ENCODE measurements around the gene MACROD2.
"Not testable (repeated sequence)": the region's sequence is repeated elsewhere in the genome, so short reads cannot be mapped to it uniquely, and the experiment has no call there.

MACROD2 gene

GRCh38 chr20:14434384-14435136 lies 439.2 kb downstream of the MACROD2 start:
- H3K4me3 Mint-ChIP-seq = no peak overlapping the region
- H3K27ac Mint-ChIP-seq = no peak overlapping the region
- H3K9me3 Mint-ChIP-seq (ENCODE audit: low read depth) = peaks cover 17% of the 10 kb centered on the region
- H3K36me3 Mint-ChIP-seq = no peaks in the 10 kb centered on the region
- no peaks in the 10 kb centered on the region for H3K27me3 Mint-ChIP-seq
- no peaks in the 10 kb centered on the region for H3K4me1 Mint-ChIP-seq (ENCODE audit: low read depth)

DNA sequence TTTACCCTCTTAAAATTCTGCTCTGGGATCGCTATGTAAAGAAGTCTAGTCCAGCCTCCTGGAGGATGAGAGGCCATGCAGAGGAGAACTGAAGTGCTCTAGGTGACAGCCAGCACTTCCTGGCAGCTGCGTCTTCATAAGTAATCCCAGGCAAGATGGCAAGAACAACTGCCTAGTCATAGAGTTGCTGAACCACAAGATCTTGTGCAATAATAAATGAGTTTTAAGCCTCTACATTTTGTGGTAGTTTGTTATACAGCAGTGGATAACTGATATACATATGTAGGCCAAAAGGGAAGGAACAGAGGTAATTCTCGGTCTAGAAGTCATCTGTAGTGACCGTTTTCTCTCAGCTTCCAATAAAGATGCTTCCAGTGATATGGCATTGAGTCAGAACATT lies 445.9 kb downstream of the MACROD2 start:
- Mint-ChIP-seq H3K4me1 (ENCODE audit: low read depth) (no peaks in the 10 kb centered on the region), H3K27me3 (no peaks in the 10 kb centered on the region), H3K27ac (no peak overlapping the region), H3K9me3 (ENCODE audit: low read depth) (peaks cover 18% of the 10 kb centered on the region), H3K36me3 (no peaks in the 10 kb centered on the region), H3K4me3 (no peak overlapping the region)

- Mint-ChIP-seq H3K9me3 (ENCODE audit: low read depth) (peaks cover 7% of the 10 kb centered on the region), H3K4me1 (ENCODE audit: low read depth) (no peaks in the 10 kb centered on the region), H3K27me3 (no peaks in the 10 kb centered on the region), H3K36me3 (no peaks in the 10 kb centered on the region), H3K4me3 (no peak overlapping the region), H3K27ac (no peak overlapping the region)
Observed at GRCh38 chr20:14444106-14444505, 448.8 kb downstream of the MACROD2 start.

- Mint-ChIP-seq H3K9me3 (ENCODE audit: low read depth) (peaks cover 7% of the 10 kb centered on the region), H3K27ac (no peak overlapping the region), H3K4me1 (ENCODE audit: low read depth) (no peaks in the 10 kb centered on the region), H3K36me3 (no peaks in the 10 kb centered on the region), H3K27me3 (no peaks in the 10 kb centered on the region), H3K4me3 (no peak overlapping the region)
Observed at GRCh38 chr20:14445310-14445709, 450.0 kb downstream of the MACROD2 start.

- no peak overlapping the region for H3K27ac Mint-ChIP-seq
Observed at GRCh38 chr20:14445902-14446301, 450.6 kb downstream of the MACROD2 start.

GRCh38 chr20:14446446-14446845 lies 451.1 kb downstream of the MACROD2 start:
- no peaks in the 10 kb centered on the region for H3K36me3 Mint-ChIP-seq
- no peak overlapping the region for H3K27ac Mint-ChIP-seq
- no peak overlapping the region for H3K4me3 Mint-ChIP-seq
- no peaks in the 10 kb centered on the region for H3K27me3 Mint-ChIP-seq
- peaks cover 7% of the 10 kb centered on the region for H3K9me3 Mint-ChIP-seq (ENCODE audit: low read depth)
- no peaks in the 10 kb centered on the region for H3K4me1 Mint-ChIP-seq (ENCODE audit: low read depth)

More at GRCh38 chr20:14445902-14446301, 450.6 kb downstream of the MACROD2 start:
- H3K4me1 Mint-ChIP-seq (ENCODE audit: low read depth) = no peaks in the 10 kb centered on the region
- H3K27me3 Mint-ChIP-seq = no peaks in the 10 kb centered on the region
- H3K4me3 Mint-ChIP-seq = no peak overlapping the region
- no peaks in the 10 kb centered on the region for H3K36me3 Mint-ChIP-seq
- H3K9me3 Mint-ChIP-seq (ENCODE audit: low read depth) = peaks cover 7% of the 10 kb centered on the region

GRCh38 chr20:14449323-14449722 lies 454.0 kb downstream of the MACROD2 start:
- Mint-ChIP-seq H3K36me3 (no peaks in the 10 kb centered on the region), H3K9me3 (ENCODE audit: low read depth) (peaks cover 3% of the 10 kb centered on the region), H3K27ac (no peak overlapping the region), H3K4me1 (ENCODE audit: low read depth) (no peaks in the 10 kb centered on the region), H3K4me3 (no peak overlapping the region), H3K27me3 (no peaks in the 10 kb centered on the region)

- Mint-ChIP-seq H3K36me3 (no peaks in the 10 kb centered on the region), H3K4me3 (no peak overlapping the region), H3K9me3 (ENCODE audit: low read depth) (no peaks in the 10 kb centered on the region), H3K4me1 (ENCODE audit: low read depth) (no peaks in the 10 kb centered on the region), H3K27me3 (no peaks in the 10 kb centered on the region), H3K27ac (no peak overlapping the region)
Observed at GRCh38 chr20:14450256-14450655, 454.9 kb downstream of the MACROD2 start.

DNA sequence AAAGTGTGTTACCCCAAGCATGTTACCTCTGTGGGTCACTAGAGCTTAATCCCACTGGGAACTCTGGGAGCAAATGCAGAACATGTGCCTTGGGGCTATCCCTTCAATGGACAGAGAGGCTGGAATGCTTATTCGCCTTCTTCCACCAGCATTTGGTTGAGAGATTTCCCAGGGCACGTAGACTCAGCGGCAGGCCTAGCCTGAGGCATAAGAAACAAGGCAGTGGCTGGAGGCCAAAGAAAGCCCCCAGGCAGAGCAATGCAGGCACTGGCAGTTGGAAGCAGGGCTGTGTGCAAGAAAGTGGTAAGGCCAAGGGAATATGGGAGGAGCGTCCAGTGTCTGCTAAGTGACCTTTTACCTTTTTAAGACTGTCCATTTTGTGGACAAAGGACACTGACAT lies 456.1 kb downstream of the MACROD2 start:
- no peaks in the 10 kb centered on the region for H3K27me3 Mint-ChIP-seq
- H3K9me3 Mint-ChIP-seq (ENCODE audit: low read depth) = no peaks in the 10 kb centered on the region
- no peak overlapping the region for H3K4me3 Mint-ChIP-seq
- H3K4me1 Mint-ChIP-seq (ENCODE audit: low read depth) = no peaks in the 10 kb centered on the region
- no peaks in the 10 kb centered on the region for H3K36me3 Mint-ChIP-seq
- no peak overlapping the region for H3K27ac Mint-ChIP-seq

DNA sequence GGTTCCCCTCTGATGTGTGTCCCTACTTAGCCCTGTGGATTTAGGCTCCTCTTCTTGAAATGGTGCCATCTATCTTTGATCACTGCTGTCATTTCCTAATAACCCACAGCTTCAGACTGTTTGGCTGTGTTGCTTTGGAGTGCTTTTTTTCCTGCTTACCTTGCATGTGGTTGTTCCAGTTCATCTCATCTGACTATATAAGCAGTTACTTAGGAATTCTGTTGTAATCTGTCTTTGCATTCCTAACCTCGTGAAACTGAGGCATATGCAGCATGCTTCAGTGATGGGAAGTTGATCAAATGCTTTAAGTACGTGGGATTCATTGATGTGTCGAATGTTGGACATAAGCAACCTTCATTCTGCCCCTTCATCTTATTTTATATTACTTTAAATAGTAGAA lies 457.9 kb downstream of the MACROD2 start:
- H3K27me3 Mint-ChIP-seq = no peaks in the 10 kb centered on the region
- no peaks in the 10 kb centered on the region for H3K9me3 Mint-ChIP-seq (ENCODE audit: low read depth)
- H3K27ac Mint-ChIP-seq = no peak overlapping the region
- no peaks in the 10 kb centered on the region for H3K4me1 Mint-ChIP-seq (ENCODE audit: low read depth)
- H3K36me3 Mint-ChIP-seq = no peaks in the 10 kb centered on the region
- no peak overlapping the region for H3K4me3 Mint-ChIP-seq

DNA sequence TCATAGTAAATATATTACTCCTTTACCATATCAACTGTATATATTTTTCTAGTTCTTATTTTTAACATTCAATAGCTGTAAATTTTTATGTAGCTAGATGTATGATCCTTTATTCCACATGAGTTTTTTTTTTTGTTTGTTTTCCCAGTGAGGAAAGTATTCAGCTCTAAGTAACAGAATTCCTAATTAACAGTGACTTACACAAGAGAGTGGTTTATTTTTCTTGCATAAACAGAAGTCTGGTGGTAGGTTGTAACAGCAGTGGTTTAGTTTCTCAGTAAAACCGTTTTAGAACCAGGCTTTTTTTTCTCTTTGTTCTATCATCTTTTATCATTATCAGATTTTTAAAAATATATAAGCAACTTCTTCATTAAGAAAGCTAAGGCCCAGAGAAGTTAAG lies 459.0 kb downstream of the MACROD2 start:
- Mint-ChIP-seq H3K4me1 (ENCODE audit: low read depth) (no peaks in the 10 kb centered on the region), H3K27me3 (no peaks in the 10 kb centered on the region), H3K27ac (no peak overlapping the region)

GRCh38 chr20:14467104-14467827 lies 471.9 kb downstream of the MACROD2 start:
- peaks cover 10% of the 10 kb centered on the region for H3K9me3 Mint-ChIP-seq (ENCODE audit: low read depth)
- H3K27me3 Mint-ChIP-seq; H3K36me3 Mint-ChIP-seq; H3K27ac Mint-ChIP-seq; H3K4me1 Mint-ChIP-seq (ENCODE audit: low read depth); H3K4me3 Mint-ChIP-seq: not testable (repeated sequence)

More for the DNA sequence above, 459.0 kb downstream of the MACROD2 start:
- Mint-ChIP-seq H3K4me3 (no peak overlapping the region), H3K9me3 (ENCODE audit: low read depth) (no peaks in the 10 kb centered on the region), H3K36me3 (no peaks in the 10 kb centered on the region)

DNA sequence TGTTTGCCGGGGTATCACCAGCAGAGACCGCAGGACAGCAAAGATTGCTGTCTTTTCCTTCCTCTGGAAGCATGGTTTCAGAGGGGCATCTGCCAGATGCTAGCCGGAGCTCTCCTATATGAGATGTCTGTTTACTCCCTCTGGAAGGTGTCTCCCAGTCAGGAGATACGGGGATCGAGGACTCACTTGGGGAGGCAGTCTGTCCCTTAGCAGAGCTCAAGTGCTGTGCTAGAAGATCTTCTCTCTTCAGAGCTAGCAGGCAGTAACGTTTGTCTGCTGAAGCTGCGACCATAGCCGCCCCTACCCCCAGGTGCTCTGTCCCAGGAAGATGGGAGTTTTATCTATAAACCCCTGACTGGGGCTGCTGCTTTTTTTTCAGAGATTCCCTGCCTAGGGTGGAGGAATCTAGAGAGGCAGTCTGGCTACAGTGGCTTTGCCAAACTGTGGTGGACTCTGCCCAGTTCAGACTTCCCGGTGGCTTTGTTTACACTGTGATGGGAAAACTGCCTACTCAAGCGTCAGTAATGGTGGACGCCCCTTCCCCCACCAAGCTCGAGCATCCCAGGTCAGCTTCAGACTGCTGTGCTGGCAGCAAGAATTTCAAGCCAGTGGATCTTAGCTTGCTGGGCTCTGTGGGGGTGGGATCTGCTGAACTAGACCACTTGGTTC lies 475.0 kb downstream of the MACROD2 start:
- no peaks in the 10 kb centered on the region for H3K27me3 Mint-ChIP-seq
- peaks cover 10% of the 10 kb centered on the region for H3K9me3 Mint-ChIP-seq (ENCODE audit: low read depth)
- no peak overlapping the region for H3K27ac Mint-ChIP-seq
- no peak overlapping the region for H3K4me3 Mint-ChIP-seq
- no peaks in the 10 kb centered on the region for H3K4me1 Mint-ChIP-seq (ENCODE audit: low read depth)
- H3K36me3 Mint-ChIP-seq = no peaks in the 10 kb centered on the region

DNA sequence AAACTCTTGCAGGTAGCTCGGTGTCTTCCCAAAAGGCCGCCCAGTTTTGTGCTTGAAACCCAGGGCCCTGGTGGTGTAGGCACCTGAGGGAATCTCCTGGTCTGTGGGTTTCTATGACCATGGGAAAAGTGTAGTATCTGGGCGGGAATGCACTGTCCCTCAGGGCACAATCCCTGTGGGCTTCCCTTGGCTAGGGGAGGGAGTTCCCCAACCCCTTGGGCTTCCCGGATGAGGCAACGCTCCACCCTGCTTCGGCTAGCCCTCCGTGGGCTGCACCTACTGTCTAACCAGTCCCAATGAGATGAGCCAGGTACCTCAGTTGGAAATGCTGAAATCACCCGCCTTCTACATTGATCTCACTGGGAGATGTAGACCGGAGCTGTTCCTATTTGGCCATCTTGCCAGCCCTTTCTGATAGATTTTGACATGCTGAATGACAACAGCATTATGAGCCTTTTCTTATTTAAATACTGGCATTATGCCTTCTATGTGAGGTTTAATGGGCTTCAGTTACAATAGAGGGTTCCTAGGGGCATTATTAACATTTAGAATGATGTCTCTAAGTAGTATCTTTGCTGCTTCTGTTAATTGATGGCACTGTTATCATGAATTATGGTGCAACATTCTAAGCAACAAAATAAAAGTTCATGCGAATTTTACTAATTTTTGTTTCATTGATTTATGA lies 475.8 kb downstream of the MACROD2 start:
- Mint-ChIP-seq H3K27me3 (no peaks in the 10 kb centered on the region), H3K36me3 (no peaks in the 10 kb centered on the region), H3K9me3 (ENCODE audit: low read depth) (peaks cover 10% of the 10 kb centered on the region), H3K4me1 (ENCODE audit: low read depth) (no peaks in the 10 kb centered on the region), H3K27ac (no peak overlapping the region), H3K4me3 (no peak overlapping the region)

- no peak overlapping the region for H3K27ac Mint-ChIP-seq
Observed at GRCh38 chr20:14477125-14477524, 481.8 kb downstream of the MACROD2 start.

More at GRCh38 chr20:14477125-14477524, 481.8 kb downstream of the MACROD2 start:
- Mint-ChIP-seq H3K27me3 (no peaks in the 10 kb centered on the region), H3K9me3 (ENCODE audit: low read depth) (no peaks in the 10 kb centered on the region), H3K36me3 (no peaks in the 10 kb centered on the region), H3K4me3 (no peak overlapping the region), H3K4me1 (ENCODE audit: low read depth) (no peaks in the 10 kb centered on the region)
